Smooth muscle cell (in vitro differentiated cells): ENCODE measurements around the gene TINAGL1. TPM values are rescaled to one million over a fixed set of nuclear protein-coding genes. Genes with fewer than 3 reads are reported as not detected.
A peak's percentile ranks its signal among the peaks of the same experiment; 100 is the strongest.

ENCODE experiments used
- DNase-seq: peaks from one replicate; lab custom pipeline; 2025; ENCODE audit not compliant: unreplicated experiment; lab: John Stamatoyannopoulos, UW
- H2AFZ ChIP-seq: fragments of 200-600 bp; sonication (generic); 2 replicates; pipeline ENCODE4 v1.6.0; 2016; ENCODE audit warnings: antibody characterized with exemption, low read depth, mild to moderate bottlenecking
- H3F3A ChIP-seq: fragments of 200-600 bp; sonication (generic); 2 replicates; pipeline ENCODE4 v1.6.0; 2017; ENCODE audit warnings: antibody characterized with exemption, low read depth
- H3K27ac ChIP-seq: fragments of 200-600 bp; sonication (generic); 2 replicates; pipeline ENCODE4 v1.5.1; 2016; ENCODE audit warnings: low read depth, mild to moderate bottlenecking
- H3K27me3 ChIP-seq: fragments of 200-600 bp; sonication (generic); 2 replicates; pipeline ENCODE4 v1.6.1; 2016; ENCODE audit warnings: low read depth, mild to moderate bottlenecking
- H3K36me3 ChIP-seq: fragments of 200-600 bp; sonication (generic); 2 replicates; pipeline ENCODE4 v1.5.1; 2016; ENCODE audit warnings: low read depth
- H3K4me1 ChIP-seq: fragments of 200-600 bp; sonication (generic); 2 replicates; pipeline ENCODE4 v1.5.1; 2016; ENCODE audit warnings: low read depth
- H3K4me2 ChIP-seq: fragments of 200-600 bp; sonication (generic); 2 replicates; pipeline ENCODE4 v1.6.0; 2016; ENCODE audit warnings: mild to moderate bottlenecking
- H3K4me3 ChIP-seq: fragments of 200-600 bp; sonication (generic); 2 replicates; pipeline ENCODE4 v1.5.1; 2016; ENCODE audit warnings: mild to moderate bottlenecking
- H3K79me2 ChIP-seq: fragments of 200-600 bp; sonication (generic); 2 replicates; pipeline ENCODE4 v1.6.0; 2016; ENCODE audit warnings: low read depth, mild to moderate bottlenecking
- H3K9ac ChIP-seq: fragments of 200-600 bp; sonication (generic); 2 replicates; pipeline ENCODE4 v1.6.0; 2016; ENCODE audit warnings: low read depth
- H3K9me3 ChIP-seq: fragments of 200-600 bp; sonication (generic); replicated peaks from 2 replicates; pipeline ENCODE4 v1.5.1; 2016; ENCODE audit warnings: low read depth
- H4K20me1 ChIP-seq: fragments of 200-600 bp; sonication (generic); 2 replicates; pipeline ENCODE4 v1.6.0; 2016; ENCODE audit warnings: low read depth
- WGBS: methylation state at CpG from one replicate; pipeline ENCODE4 v1.1.7; 2016; ENCODE audit warnings: low lambda C conversion rate; 5-methylcytosine and 5-hydroxymethylcytosine counted together
- polyA plus RNA-seq: library from polyadenylated mRNA; unstranded; fragments of >200 nt; fragmentation: Nextera tagmentation; extraction: Ambion mirVana; gene quantifications from 2 replicates; pipeline ENCODE4 v1.2.1, GENCODE V29; 2016
- total RNA-seq: library from RNA; depleted of rRNA; stranded (reverse); fragments of >200 nt; gene quantifications from 2 replicates; pipeline ENCODE4 v1.2.3, GENCODE V29; 2014
- TF ChIP-seq, protein P1 (sequence below): fragments of 200-600 bp; sonication (generic); IDR thresholded peaks from 2 replicates; pipeline ENCODE4 v1.5.1; 2017; ENCODE audit warnings: borderline replicate concordance, mild to moderate bottlenecking, antibody characterized with exemption; ENCODE audit not compliant: insufficient read depth, poor library complexity, severe bottlenecking

The TINAGL1 gene
- total and polyA plus RNA-seq, 2 experiments from 2014 or later: 40.9 to 142 TPM

DNA sequence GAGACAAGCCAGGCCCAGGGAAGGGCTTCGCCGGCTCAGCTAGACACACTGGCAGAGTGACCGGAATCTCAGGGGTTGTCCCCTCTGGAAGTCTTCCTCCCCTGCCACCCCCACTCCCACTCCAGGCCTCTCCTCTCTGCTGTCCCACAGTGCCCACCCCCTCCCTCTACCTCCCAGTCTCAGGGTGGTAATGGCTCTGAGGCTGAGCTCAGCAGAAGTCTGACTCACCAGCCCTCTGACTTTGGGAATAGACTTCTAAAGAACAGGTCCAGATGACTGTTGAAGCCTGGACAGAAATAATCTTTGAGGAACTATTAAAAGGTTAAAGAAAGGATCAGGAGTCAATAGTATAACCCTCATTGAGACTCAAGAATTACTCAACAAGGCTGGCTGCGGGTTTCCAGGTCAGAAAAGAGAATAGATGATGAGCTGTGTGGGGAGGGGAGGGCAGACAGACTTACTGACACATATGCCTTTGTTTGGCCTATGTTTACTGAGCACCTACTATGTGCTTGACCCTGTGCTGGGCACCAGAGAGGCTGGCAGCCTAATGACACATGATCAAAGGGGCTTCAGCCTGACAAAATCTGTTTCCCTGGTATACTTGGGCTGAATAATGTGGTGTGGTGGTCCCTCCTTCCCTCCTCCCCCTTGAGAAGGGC lies 49.4 kb downstream of the TINAGL1 start:
- DNase-seq: no peak
- H3K4me1 ChIP-seq: peaks cover 31% of the 10 kb centered on the region
- no peaks in the 10 kb centered on the region for H3K36me3 ChIP-seq
- no peaks in the 10 kb centered on the region for H3K27me3 ChIP-seq
- no peaks in the 10 kb centered on the region for H3K79me2 ChIP-seq
- no peaks in the 10 kb centered on the region for H3K9me3 ChIP-seq
- no peak overlapping the region for H2AFZ ChIP-seq
- TF ChIP-seq, protein P1, sequence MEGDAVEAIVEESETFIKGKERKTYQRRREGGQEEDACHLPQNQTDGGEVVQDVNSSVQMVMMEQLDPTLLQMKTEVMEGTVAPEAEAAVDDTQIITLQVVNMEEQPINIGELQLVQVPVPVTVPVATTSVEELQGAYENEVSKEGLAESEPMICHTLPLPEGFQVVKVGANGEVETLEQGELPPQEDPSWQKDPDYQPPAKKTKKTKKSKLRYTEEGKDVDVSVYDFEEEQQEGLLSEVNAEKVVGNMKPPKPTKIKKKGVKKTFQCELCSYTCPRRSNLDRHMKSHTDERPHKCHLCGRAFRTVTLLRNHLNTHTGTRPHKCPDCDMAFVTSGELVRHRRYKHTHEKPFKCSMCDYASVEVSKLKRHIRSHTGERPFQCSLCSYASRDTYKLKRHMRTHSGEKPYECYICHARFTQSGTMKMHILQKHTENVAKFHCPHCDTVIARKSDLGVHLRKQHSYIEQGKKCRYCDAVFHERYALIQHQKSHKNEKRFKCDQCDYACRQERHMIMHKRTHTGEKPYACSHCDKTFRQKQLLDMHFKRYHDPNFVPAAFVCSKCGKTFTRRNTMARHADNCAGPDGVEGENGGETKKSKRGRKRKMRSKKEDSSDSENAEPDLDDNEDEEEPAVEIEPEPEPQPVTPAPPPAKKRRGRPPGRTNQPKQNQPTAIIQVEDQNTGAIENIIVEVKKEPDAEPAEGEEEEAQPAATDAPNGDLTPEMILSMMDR: no peak
- peak overlapping the region; percentile 78 for H3K4me2 ChIP-seq
- H3K27ac ChIP-seq: peak overlapping the region; percentile 93
- H3K4me3 ChIP-seq: no peak overlapping the region
- peaks cover 26% of the 10 kb centered on the region for H3F3A ChIP-seq
- 30% methylated on average over 4 of the region's 4 CpGs for WGBS
- peaks cover 12% of the 10 kb centered on the region for H4K20me1 ChIP-seq
- H3K9ac ChIP-seq: peak overlapping the region; percentile 71

DNA sequence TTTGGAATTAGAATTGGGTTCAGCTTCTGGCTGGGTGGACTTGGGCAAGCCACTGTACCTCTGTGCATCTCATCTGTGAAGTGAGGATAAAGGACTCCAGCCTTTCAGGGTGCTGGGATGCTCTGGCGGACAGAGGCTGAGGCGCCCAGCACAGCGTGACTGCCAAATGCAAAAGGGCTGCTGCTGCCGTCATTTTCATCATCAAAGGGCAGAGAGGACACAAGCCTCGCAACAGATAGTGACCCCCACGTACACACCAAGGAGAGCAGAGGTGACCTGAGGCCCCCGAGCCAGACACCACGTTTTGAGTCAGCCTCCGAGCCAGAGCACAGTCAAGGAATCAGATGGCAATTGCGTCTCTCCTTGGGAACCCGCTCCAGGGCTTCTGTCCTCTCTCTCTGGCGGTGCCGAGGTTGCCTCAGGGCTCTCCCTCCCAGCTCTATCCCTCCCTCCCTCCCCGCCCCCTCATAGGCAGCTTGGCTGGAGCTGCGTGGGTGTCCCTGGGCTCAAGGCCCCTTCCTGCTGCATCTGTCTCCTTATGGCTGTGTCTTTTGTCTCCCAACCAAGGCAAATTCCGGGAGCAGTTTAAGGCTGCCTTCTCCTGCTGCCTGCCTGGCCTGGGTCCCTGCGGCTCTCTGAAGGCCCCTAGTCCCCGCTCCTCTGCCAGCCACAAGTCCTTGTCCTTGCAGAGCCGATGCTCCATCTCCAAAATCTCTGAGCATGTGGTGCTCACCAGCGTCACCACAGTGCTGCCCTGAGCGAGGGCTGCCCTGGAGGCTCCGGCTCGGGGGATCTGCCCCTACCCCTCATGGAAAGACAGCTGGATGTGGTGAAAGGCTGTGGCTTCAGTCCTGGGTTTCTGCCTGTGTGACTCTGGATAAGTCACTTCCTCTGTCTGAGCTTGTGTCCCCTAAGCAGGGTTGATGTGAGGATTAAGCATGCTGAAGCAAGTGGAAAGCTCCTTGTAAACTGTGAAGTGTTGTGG lies 50.2 kb downstream of the TINAGL1 start:
- H3K4me2 ChIP-seq: peak overlapping the region; percentile 78
- no peak overlapping the region for H2AFZ ChIP-seq
- H3K9ac ChIP-seq: peak overlapping the region; percentile 71

DNA sequence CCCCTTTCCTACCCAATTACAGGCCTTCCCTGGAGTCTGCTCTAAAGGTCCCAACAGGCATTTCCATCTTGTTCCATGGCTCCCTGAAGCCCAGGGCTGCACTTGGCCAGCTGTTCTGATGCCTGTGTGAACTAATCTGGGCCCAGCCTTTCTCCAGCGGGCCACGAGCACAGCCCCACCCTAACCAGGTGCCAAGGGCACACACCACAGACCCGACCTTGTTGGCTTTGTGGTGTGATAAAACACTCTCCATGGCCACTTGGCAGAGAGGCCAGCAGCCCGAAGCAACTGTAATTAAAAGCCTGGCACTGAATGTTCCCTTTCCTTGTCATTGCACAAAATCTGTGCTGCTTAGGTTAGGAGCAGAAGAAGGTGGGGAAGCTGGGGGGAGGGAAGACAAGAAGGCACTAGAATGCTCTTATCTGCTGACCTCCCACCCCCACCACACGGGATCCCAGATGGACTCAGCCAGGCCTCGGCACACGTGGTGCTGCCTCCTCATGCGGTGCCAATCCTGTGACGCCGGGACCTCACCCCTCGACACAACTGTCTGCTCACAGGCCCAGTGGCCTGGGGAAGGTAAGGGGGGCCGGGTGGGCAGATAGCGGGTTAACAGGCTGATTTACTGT lies 51.1 kb downstream of the TINAGL1 start:
- Histone ChIP-seq H3K79me2 (no peaks in the 10 kb centered on the region), H3K4me3 (no peak overlapping the region), H4K20me1 (peaks cover 12% of the 10 kb centered on the region), H3K9me3 (no peaks in the 10 kb centered on the region), H3K27ac (peak overlapping the region; percentile 93), H3K27me3 (no peaks in the 10 kb centered on the region), H3F3A (peaks cover 26% of the 10 kb centered on the region), H3K4me1 (peaks cover 31% of the 10 kb centered on the region), H3K4me2 (peak overlapping the region; percentile 78), H2AFZ (no peak overlapping the region), H3K36me3 (no peaks in the 10 kb centered on the region), H3K9ac (no peak overlapping the region)
- TF ChIP-seq, protein P1: no peak
- DNase-seq: no peak
- 45% methylated on average over 13 of the region's 13 CpGs for WGBS

More for the DNA sequence above, 50.2 kb downstream of the TINAGL1 start:
- H3K27ac ChIP-seq: peak overlapping the region; percentile 93
- H4K20me1 ChIP-seq: peaks cover 12% of the 10 kb centered on the region
- TF ChIP-seq, protein P1: no peak
- no peaks in the 10 kb centered on the region for H3K36me3 ChIP-seq
- peak; percentile 23 for DNase-seq
- no peak overlapping the region for H3K4me3 ChIP-seq
- no peaks in the 10 kb centered on the region for H3K9me3 ChIP-seq
- WGBS: 20% methylated on average over 21 of the region's 23 CpGs
- H3K27me3 ChIP-seq: no peaks in the 10 kb centered on the region
- H3F3A ChIP-seq: peaks cover 26% of the 10 kb centered on the region
- H3K79me2 ChIP-seq: no peaks in the 10 kb centered on the region
- H3K4me1 ChIP-seq: peaks cover 31% of the 10 kb centered on the region
